GM12873 (cell line): ENCODE results near the gene CALHM4.

Experiments
- CTCF ChIP-seq: IDR thresholded peaks from 2 replicates; pipeline ENCODE4 v1.5.1; 2012; ENCODE audit warnings: low read depth, mild to moderate bottlenecking, moderate library complexity, low read length, control low read depth; ENCODE audit not compliant: insufficient read depth; ENCODE audit errors: missing control alignments

CALHM4 gene

GRCh38 chr6:116514111-116514510 lies 39.4 kb upstream of the CALHM4 start:
- TF ChIP-seq CTCF, result no peak

- TF ChIP-seq CTCF, result no peak
Observed at GRCh38 chr6:116515141-116515540, 38.4 kb upstream of the CALHM4 start.

- TF ChIP-seq CTCF, result no peak
Observed at GRCh38 chr6:116518621-116519368, 34.8 kb upstream of the CALHM4 start.

- no peak for TF ChIP-seq CTCF
Observed at GRCh38 chr6:116522896-116523295, 30.7 kb upstream of the CALHM4 start.

GRCh38 chr6:116524236-116524635 lies 29.3 kb upstream of the CALHM4 start:
- TF ChIP-seq CTCF, result no peak

GRCh38 chr6:116528133-116528532 lies 25.4 kb upstream of the CALHM4 start:
- no peak for TF ChIP-seq CTCF

GRCh38 chr6:116528780-116529179 lies 24.8 kb upstream of the CALHM4 start:
- no peak for TF ChIP-seq CTCF
